Retinal pigment epithelial cell (primary cell): ENCODE data around the gene TEX29.

Experiments used
- DNase-seq: peaks from one replicate; pipeline ENCODE4 v3.0.0-alpha.2; 2010; ENCODE audit warnings: low read depth
- H3K4me3 ChIP-seq: 2 replicates; pipeline ENCODE4 v1.5.1; 2011; ENCODE audit warnings: mild to moderate bottlenecking, low read length, control low read depth, moderate library complexity
- TF ChIP-seq, protein P1 (sequence below): conservative IDR thresholded peaks from 2 replicates; pipeline ENCODE4 v1.5.1; 2011; ENCODE audit warnings: low read depth, low read length, control low read depth, inconsistent platforms

The TEX29 gene

DNA sequence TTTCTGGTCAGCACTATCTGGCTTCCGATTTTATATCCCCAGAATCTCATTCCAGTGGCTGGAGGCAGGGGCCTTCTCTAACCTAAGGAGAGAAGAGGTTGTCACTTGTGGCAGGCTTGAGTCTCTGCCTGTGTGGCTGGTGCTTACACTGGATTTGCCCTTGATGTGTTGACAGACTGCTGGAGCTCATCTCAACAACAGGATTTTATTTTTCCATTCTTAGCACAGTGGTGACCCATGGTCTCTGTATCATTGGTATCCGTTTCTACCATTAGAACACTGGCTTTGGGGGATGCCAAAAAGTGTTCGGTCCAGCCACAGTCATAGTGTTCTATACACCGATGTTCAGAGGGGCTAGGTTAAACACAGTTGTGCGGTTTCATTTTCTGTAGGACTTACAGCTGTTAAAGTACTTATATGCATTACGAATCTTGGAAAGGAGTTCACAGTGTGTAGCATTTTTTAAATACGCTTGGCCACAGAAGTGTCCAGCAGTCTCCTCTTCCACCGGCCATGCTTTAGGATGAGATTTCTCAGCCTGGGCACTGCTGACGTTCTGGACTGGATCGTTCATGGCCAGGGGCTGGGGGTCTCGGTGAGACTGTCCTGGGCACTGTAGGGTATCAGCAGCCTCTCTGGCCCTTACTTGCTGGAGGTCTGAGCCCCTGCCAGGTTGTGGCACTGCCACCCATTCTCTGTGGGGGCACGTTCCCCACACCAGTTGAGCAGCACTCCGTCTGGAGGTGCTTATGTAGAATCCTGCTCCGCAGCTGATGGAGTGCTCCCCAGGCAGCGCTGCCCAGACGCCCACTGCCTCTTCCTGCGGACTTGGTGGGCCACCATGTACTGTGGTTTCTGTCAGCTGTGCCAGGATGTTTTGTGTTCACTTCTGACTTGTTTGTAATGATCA lies 41.4 kb upstream of the TEX29 start:
- no peak for DNase-seq
- TF ChIP-seq, protein P1, sequence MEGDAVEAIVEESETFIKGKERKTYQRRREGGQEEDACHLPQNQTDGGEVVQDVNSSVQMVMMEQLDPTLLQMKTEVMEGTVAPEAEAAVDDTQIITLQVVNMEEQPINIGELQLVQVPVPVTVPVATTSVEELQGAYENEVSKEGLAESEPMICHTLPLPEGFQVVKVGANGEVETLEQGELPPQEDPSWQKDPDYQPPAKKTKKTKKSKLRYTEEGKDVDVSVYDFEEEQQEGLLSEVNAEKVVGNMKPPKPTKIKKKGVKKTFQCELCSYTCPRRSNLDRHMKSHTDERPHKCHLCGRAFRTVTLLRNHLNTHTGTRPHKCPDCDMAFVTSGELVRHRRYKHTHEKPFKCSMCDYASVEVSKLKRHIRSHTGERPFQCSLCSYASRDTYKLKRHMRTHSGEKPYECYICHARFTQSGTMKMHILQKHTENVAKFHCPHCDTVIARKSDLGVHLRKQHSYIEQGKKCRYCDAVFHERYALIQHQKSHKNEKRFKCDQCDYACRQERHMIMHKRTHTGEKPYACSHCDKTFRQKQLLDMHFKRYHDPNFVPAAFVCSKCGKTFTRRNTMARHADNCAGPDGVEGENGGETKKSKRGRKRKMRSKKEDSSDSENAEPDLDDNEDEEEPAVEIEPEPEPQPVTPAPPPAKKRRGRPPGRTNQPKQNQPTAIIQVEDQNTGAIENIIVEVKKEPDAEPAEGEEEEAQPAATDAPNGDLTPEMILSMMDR: no peak
- no peak overlapping the region for H3K4me3 ChIP-seq

DNA sequence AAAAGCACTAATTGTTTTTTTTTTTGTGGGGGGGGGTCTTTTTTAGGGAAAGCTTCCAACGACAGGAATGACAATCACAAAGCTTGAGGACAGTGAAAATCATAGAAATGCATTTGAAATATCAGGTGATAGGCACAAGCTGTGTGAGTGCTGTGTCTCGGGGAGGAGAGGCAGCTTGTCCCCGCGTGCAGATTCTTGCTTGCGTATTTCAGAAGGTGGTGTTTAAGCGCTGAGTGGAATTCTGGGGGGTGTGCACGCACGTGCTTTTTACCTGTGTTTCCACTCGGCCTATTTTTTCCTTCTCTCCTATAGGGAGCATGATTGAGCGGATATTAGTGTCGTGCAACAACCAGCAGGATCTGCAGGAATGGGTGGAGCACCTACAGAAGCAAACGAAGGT lies 40.2 kb upstream of the TEX29 start:
- DNase-seq: no peak
- TF ChIP-seq, protein P1: no peak
- no peak overlapping the region for H3K4me3 ChIP-seq

DNA sequence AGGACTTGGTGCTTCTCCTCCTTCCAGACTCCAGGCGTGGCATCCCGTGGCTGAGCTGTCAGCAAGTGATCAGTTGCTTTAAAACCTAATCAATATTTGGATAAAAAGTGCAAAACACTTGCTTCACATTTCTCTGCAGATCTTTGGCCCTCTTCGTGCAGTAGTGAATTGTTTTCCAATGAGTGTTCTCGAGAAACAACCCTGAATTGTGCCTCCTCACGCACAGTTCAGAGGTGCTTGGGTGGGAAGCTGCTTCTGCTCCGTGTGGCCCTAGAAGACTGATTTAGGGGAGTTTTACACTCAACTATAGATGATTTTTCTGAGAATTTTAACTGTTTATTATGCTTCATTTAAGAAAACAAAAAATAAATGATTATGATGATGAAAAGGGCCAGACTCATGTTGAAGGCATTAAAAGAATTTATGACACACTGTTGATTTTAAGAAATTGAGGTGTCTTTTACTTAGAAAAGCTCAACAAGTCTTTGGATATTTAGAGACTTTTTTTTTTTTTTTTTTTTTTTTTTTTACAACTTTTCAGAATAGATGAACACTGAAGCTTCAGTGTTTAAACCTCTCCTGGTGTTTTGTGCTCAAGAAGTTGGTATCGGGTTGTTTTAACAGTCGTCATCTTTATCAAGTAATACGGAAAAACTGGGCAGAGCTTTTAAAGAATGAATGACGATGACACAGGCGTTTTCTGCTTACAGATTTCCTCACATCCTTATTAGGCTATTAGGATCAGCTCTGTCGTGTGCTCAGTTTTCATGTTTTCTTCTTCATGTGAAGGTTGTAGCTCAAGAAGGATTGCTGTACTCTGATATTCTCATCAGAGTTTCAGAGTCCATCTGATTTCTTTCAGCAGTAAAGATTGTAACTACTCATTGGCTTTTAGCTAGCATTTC lies 39.5 kb upstream of the TEX29 start:
- no peak for DNase-seq
- no peak overlapping the region for H3K4me3 ChIP-seq
- TF ChIP-seq, protein P1: no peak

DNA sequence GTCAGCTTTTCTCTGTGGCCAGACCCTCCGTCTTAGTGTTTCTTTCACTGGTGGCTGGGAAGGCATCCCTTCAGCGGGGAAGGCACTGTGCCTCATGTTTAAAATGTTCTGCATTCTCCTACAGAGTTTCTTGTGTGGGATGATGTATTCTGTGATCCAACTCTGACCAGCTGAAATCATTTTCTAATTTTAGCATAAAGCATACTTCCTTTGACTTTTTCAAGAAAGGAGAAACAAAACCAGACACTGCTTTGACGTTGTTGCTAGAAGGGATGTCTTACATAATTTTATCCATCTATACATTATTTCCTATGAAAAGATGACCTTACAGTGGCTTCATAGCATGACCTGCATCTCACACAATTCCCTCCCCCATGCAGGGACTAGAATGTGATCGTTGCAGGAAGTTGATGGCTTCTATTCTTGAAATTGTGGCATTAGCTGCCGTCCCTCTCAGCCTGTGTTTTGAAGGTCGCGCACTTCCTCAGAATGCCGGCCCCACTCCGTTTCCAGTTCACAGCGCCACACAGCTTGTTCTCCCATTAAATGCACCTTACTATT lies 38.6 kb upstream of the TEX29 start:
- no peak for DNase-seq
- TF ChIP-seq, protein P1: no peak
- H3K4me3 ChIP-seq: no peak overlapping the region

DNA sequence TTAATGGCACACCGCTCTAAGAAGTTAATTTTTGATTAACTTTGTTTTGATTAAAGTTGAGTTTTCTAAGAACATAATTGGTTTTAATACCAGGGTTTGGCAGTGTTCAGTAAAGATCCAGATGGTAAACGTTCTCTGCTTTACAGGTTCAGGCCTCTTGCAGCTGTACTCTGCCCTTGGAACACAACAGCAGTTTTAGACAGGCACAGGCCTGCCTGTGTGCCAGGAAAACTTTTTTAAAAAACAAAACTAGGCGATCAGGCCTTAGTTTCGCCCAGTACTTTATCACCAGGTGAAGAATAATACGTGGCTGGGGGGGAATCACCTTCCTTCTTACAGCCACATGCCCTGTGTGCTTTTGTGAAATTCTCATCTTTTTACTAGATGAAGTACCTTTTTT lies 38.0 kb upstream of the TEX29 start:
- TF ChIP-seq, protein P1: no peak
- DNase-seq: no peak
- no peak overlapping the region for H3K4me3 ChIP-seq

DNA sequence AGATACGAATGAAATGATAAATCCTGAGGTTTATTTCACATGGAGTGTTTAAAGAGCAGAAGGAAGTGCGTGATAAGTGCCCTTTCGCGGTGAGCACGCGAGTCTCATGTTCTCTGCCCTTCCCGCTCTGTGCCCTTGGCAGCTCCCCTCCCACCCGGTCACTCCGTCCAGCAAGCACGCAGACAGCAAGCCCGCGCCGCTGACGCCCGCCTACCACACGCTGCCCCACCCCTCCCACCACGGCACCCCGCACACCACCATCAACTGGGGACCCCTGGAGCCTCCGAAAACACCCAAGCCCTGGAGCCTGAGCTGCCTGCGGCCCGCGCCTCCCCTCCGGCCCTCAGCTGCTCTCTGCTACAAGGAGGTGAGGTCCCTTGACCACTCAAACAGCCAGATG lies 37.4 kb upstream of the TEX29 start:
- TF ChIP-seq, protein P1: no peak
- DNase-seq: no peak
- H3K4me3 ChIP-seq: no peak overlapping the region
